Measurements from ENCODE around the gene MRO. TPM values are rescaled to one million over a fixed set of nuclear protein-coding genes. Genes with fewer than 3 reads are reported as not detected.
"Not testable (repeated sequence)": the region's sequence is repeated elsewhere in the genome, so short reads cannot be mapped to it uniquely, and the experiment has no call there.

MRO gene
- total RNA-seq, 1 donor from 2014 or later, result 1.2 TPM

DNA sequence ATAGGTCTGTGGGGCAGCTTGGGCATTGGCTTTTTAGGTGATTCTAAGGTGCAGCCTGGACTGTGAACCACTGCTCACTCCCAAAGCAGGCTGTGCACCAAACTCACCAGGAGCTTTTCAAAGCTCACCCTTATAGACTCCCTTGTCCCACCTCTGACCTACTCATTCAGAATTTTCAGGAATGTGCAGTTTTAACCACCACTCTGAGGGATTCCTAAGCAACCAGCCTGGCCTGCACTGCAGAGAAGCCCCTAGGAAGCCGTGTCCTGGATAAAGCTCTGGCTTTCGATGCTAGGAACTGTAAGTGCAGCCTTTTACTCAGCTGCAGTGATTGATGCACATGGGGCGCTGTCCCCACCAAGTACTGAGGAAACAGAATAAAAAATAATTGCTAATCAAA, 33.0 kb downstream of the MRO start:
- H3K4me1 Mint-ChIP-seq (ENCODE audit: unreplicated experiment), result peaks cover 25% of the 10 kb centered on the region
- no peaks in the 10 kb centered on the region for H3K9me3 Mint-ChIP-seq
- H3K4me3 Mint-ChIP-seq, result no peak overlapping the region
- TF ChIP-seq, protein P1, sequence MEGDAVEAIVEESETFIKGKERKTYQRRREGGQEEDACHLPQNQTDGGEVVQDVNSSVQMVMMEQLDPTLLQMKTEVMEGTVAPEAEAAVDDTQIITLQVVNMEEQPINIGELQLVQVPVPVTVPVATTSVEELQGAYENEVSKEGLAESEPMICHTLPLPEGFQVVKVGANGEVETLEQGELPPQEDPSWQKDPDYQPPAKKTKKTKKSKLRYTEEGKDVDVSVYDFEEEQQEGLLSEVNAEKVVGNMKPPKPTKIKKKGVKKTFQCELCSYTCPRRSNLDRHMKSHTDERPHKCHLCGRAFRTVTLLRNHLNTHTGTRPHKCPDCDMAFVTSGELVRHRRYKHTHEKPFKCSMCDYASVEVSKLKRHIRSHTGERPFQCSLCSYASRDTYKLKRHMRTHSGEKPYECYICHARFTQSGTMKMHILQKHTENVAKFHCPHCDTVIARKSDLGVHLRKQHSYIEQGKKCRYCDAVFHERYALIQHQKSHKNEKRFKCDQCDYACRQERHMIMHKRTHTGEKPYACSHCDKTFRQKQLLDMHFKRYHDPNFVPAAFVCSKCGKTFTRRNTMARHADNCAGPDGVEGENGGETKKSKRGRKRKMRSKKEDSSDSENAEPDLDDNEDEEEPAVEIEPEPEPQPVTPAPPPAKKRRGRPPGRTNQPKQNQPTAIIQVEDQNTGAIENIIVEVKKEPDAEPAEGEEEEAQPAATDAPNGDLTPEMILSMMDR (conservative IDR thresholded peaks at IDR 0.05), result no peak
- peak overlapping the region; percentile 52 for H3K27ac Mint-ChIP-seq
- DNase-seq (ENCODE audit: extremely low spot score, unreplicated experiment), result no peak
- no peaks in the 10 kb centered on the region for H3K27me3 Mint-ChIP-seq
- H3K36me3 Mint-ChIP-seq, result no peaks in the 10 kb centered on the region

DNA sequence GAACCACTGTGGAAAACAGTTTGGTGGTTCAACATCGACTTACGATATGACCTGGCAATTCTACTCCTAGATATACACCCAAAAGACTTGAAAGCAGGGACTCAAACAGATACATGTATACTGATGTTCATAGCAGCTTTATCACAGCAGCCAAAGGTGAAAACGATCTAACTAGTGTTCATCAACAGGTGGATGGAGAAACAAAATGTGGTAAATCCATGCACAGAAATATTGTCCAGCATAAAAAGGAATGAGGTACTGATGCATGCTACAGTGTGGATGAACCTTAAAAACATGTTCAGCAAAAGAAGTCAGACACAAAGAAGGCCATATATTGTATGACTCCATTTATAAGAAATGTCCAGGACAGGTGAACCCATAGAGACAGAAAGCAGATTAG, 36.3 kb downstream of the MRO start:
- no peak for DNase-seq (ENCODE audit: extremely low spot score, unreplicated experiment)
- H3K27me3 Mint-ChIP-seq, result no peaks in the 10 kb centered on the region
- TF ChIP-seq, protein P1 (conservative IDR thresholded peaks at IDR 0.05), result no peak
- peaks cover 14% of the 10 kb centered on the region for H3K4me1 Mint-ChIP-seq (ENCODE audit: unreplicated experiment)
- H3K36me3 Mint-ChIP-seq, result no peaks in the 10 kb centered on the region
- no peaks in the 10 kb centered on the region for H3K9me3 Mint-ChIP-seq
- no peak overlapping the region for H3K27ac Mint-ChIP-seq
- no peak overlapping the region for H3K4me3 Mint-ChIP-seq

DNA sequence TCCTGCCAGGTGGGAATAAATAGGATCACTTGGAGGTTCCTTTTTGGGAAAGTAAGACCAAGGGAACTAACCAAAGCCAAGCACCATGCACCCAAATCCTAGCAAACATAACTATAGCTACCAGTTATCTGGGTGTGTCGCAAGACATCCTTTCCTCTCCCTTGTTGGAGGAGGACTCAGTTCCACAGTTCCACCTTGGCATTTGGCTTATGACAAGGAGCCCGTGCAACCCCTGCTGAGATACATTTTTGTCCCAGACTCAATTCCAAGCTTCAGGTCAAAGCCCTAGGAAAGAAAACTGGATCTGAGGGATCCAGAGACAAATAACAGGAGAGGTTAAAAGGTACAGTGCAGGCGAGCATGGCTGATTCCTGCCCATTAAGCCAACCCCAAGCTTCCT, 40.8 kb downstream of the MRO start:
- not testable (repeated sequence) for H3K36me3 Mint-ChIP-seq; DNase-seq (ENCODE audit: extremely low spot score, unreplicated experiment); H3K4me1 Mint-ChIP-seq (ENCODE audit: unreplicated experiment); H3K9me3 Mint-ChIP-seq; H3K27me3 Mint-ChIP-seq; H3K4me3 Mint-ChIP-seq; H3K27ac Mint-ChIP-seq

DNA sequence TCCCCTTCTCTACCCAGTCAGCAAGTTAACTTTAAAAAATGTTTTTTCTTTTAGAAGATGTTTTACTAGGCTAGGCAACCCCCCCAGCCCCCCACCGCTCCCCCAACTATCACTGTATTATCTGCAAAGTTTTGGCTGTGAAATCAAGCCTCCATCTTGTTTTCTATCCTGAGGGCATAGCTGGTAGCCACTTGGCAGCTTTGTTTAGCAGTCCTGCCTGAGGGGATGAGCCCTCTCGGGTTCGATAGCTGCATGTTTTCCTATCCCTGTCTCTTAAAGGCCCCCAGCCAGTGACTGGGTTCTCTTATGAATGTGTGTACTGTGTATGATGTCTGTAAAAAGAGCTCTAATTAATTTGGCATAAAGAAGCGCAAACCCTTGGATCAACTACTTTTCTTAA, 43.4 kb downstream of the MRO start:
- peaks cover 4% of the 10 kb centered on the region for H3K27me3 Mint-ChIP-seq
- no peak overlapping the region for H3K4me3 Mint-ChIP-seq
- H3K27ac Mint-ChIP-seq, result no peak overlapping the region
- no peaks in the 10 kb centered on the region for H3K36me3 Mint-ChIP-seq
- no peak for DNase-seq (ENCODE audit: extremely low spot score, unreplicated experiment)
- TF ChIP-seq, protein P1 (conservative IDR thresholded peaks at IDR 0.05), result no peak
- no peaks in the 10 kb centered on the region for H3K9me3 Mint-ChIP-seq
- H3K4me1 Mint-ChIP-seq (ENCODE audit: unreplicated experiment), result no peaks in the 10 kb centered on the region

DNA sequence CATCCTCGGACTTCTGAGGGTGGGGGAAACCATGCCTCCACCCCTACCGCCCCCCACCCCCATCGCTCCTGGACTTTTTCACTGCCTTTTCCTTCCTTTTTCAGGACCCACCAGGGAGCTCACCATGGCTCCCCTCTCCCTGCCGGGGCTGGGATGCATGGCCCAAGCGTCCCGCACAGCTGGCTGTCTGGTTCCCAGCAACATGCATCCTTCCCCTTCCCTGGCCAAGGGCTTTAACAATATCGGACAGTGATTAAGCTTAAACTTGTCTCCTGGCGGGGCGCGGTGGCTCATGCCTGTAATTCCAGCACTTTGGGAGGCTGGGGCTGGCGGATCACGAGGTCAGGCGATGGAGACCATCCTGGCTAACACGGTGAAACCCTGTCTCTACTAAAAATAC, 44.1 kb downstream of the MRO start:
- H3K4me3 Mint-ChIP-seq, result no peak overlapping the region
- no peaks in the 10 kb centered on the region for H3K36me3 Mint-ChIP-seq
- H3K4me1 Mint-ChIP-seq (ENCODE audit: unreplicated experiment), result no peaks in the 10 kb centered on the region
- no peak for DNase-seq (ENCODE audit: extremely low spot score, unreplicated experiment)
- H3K9me3 Mint-ChIP-seq, result no peaks in the 10 kb centered on the region
- H3K27me3 Mint-ChIP-seq, result peaks cover 4% of the 10 kb centered on the region
- TF ChIP-seq, protein P1 (conservative IDR thresholded peaks at IDR 0.05), result no peak
- no peak overlapping the region for H3K27ac Mint-ChIP-seq

DNA sequence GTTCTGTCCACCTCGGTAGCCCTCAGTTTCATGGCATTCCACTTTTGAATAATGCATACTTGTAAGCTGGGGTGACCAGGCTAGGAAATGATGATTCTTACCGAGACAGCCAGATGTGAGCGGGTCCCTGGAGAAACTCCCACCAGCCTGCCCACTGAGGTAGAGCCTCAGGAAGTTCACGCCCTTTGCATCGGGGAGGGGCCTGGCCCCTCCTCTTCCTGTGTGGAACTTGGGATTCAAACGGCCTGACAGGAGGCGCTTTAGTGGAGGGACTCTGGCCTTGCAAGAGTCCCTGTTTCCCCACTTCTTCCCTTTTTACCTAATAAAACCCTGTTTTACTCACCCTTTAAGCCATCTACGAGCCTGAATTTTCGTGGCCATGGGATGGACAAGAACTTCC, 44.6 kb downstream of the MRO start:
- H3K9me3 Mint-ChIP-seq, result no peaks in the 10 kb centered on the region
- no peak for DNase-seq (ENCODE audit: extremely low spot score, unreplicated experiment)
- no peaks in the 10 kb centered on the region for H3K36me3 Mint-ChIP-seq
- H3K4me3 Mint-ChIP-seq, result no peak overlapping the region
- no peak overlapping the region for H3K27ac Mint-ChIP-seq
- TF ChIP-seq, protein P1 (conservative IDR thresholded peaks at IDR 0.05), result no peak
- H3K4me1 Mint-ChIP-seq (ENCODE audit: unreplicated experiment), result no peaks in the 10 kb centered on the region
- peaks cover 4% of the 10 kb centered on the region for H3K27me3 Mint-ChIP-seq
